Activated T-cell treated with anti-CD3 and anti-CD28 coated beads, Interleukin-2, amount 50 U/mL, for 48 hours (primary cell): Measurements from ENCODE around the gene CXorf58.
"Not testable (repeated sequence)": the region's sequence is repeated elsewhere in the genome, so short reads cannot be mapped to it uniquely, and the experiment has no call there.

Experiments
- DNase-seq, 2 experiments: peaks; one replicate each; pipeline ENCODE4 v3.0.0-alpha.2; 2020

Gene CXorf58

GRCh38 chrX:23964191-23964590, 56.4 kb downstream of the CXorf58 start:
- DNase-seq, result no peak

GRCh38 chrX:23965630-23966029, 57.8 kb downstream of the CXorf58 start:
- DNase-seq, result not testable (repeated sequence)

GRCh38 chrX:23978491-23978890, 70.7 kb downstream of the CXorf58 start:
- DNase-seq, result no peak

GRCh38 chrX:23980011-23980441, 72.2 kb downstream of the CXorf58 start:
- no peak for DNase-seq

GRCh38 chrX:23981222-23981621, 73.4 kb downstream of the CXorf58 start:
- DNase-seq, result no peak

- DNase-seq, result no peak
Measured at GRCh38 chrX:23981711-23982110, 73.9 kb downstream of the CXorf58 start.

GRCh38 chrX:23982891-23983290, 75.1 kb downstream of the CXorf58 start:
- DNase-seq, result no peak
